Effector CD8-positive, alpha-beta T cell (primary cell): ENCODE results near the gene GFOD1.

Experiments
- DNase-seq: peaks from one replicate; lab custom pipeline; 2025; lab: John Stamatoyannopoulos, UW

Gene GFOD1

DNA sequence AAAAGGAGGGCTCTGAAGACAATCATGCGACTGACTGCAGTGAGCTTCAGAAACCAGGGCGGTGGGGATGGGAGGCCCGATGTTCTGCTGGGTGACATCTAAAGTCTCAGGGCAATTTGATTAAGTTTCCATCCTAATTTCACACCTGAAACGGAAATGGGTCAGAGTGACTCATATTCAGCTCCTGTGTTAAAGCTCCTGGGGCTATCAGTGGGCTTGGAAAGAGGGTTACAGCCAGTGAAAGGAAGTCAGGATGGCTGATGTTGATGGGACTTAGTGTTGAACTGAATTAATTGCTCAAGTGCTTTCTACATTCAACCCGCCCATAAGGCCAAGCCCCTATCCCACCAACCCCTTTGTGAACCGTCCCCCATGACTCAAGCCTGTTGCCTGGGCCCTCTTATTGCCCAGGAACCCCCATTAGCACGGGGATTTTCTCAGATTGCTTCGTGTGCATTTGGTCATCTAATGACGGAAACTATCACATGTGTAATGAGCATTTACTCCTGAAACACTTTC is 112.0 kb downstream of the GFOD1 start:
- no peak for DNase-seq

DNA sequence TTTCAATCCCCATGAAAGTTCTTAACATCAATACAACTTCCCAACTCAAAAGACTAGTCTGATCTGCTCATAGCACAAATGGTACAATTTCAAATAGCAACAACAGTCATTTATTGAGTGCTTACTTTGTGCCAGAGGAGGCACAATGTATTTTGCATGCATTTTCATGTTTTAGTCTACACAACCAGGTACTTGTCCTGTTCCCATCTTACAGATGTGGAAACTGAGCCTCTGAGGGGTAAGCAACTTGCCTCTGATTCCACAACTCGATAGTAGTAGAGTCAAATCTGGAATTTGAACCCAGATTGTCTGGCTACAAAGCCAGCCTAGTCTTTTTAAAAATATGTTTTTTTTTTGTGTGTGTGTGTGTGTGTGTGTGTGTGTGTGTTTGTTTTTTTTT is 113.5 kb downstream of the GFOD1 start:
- no peak for DNase-seq

GRCh38 chr6:13373488-13373886 is 113.9 kb downstream of the GFOD1 start:
- DNase-seq, result no peak

- DNase-seq, result no peak
These were observed 114.5 kb downstream of the GFOD1 start for GRCh38 chr6:13372688-13373487.

DNA sequence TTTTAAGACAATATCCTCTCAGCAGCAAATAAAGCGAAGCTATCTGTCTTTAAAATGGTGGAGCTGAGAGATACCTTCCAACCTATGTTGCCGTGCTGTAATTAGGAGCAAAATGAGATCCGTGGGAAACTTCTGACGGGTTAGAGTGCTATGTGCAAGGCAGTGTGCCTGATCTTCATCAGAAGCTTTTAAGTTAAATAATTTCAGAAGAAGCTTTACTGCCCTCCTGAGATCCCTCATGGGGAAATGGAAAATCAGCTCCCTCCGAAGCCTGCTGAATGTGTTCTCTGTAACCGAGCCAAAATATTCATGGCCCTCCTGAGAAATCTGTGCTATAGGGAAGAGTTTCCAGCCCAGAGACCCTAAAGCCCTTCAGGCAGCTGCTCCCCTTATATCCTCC is 115.3 kb downstream of the GFOD1 start:
- DNase-seq, result no peak

GRCh38 chr6:13371421-13372072 is 115.9 kb downstream of the GFOD1 start:
- DNase-seq, result no peak

DNA sequence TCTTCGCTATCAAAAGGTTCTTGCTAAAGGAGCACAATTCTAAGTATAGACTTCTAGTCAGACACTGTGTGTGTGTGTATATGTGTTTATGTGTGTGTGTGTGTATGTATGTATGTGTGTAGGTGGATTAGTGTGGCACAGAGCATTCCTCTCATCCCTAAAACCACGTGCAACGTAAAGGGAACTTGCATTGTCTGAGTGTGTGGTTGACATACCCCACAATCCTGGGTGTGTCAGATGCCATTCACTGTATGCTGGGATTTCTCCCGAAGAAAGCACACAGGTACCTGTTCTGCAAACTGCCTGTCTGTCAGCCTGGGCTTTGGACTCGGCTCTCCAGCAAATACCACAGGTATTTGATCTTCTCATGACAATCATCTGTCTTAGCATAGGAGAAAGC is 116.8 kb downstream of the GFOD1 start:
- DNase-seq, result no peak

DNA sequence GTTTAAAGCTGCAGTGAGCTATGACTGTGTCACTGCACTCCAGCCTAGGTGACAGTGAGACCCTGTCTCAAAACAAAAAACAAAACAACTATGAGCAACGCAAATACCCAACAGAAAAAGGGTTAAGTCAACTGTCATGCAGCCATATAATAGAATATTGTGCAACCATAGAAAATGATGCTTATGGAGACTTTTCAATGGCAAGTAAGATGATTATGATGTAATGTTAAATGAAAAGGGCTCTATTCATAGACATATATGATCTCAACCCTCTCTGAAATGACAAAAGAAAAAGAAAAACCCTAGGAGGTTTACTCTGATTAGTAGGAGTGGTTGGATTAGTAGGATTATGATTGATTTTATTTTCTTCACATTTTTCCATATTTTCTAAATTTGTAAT is 117.8 kb downstream of the GFOD1 start:
- DNase-seq, result no peak

- DNase-seq, result no peak
These were observed 118.7 kb downstream of the GFOD1 start for GRCh38 chr6:13368731-13369115.

DNA sequence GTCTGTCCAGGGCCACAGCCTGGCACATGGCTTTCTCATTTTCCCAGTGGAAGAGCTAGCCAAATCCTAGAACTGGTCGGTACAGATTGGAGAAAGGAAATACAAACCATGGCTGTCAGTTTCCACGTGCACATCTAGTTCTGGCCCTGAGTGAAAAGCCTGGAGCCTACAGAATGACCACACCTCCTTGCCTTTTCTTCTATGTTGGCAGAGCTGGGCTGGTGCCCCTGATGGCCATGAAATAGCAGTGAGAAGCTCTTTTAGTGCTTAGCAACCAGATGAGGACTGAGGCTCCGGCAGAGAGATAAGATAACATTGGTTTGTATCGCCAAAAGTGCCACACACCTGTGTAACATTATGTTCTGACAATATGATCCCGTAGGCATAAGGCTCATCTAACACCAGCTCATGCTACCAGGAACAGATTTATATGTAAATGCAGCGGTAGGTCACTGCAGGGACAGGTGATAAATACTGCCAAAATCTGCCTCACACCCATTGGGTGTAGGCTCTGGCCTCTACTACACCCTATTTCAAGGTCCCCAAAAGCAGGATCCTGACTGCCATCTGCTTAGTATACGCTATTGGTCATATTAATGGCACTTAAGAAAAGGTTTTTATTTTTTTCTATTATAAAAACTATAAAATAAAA is 119.2 kb downstream of the GFOD1 start:
- DNase-seq, result no peak

GRCh38 chr6:13367396-13367795 is 120.0 kb downstream of the GFOD1 start:
- no peak for DNase-seq

GRCh38 chr6:13365320-13365719 is 122.1 kb downstream of the GFOD1 start:
- DNase-seq, result no peak

- no peak for DNase-seq
These were observed 122.6 kb downstream of the GFOD1 start for GRCh38 chr6:13364842-13365241.

DNA sequence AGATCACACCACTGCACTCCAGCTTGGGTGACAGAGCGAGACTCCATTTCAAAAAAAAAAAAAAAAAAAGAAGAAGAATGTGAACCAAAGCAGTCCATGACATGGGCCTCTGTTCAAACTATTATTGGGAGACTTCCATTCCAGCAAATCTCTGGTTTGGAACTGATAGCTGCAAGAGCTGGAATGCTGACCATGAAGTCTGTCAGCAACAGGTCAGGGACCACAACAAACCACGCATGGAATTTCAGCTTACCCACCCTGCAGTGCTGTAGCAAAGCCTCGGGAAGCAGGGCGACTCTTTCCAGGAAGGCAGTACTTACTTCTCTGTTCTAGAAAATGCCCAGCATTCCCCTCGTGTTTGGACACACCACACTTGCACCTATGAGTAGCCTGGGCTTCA is 125.0 kb downstream of the GFOD1 start:
- DNase-seq, result no peak

DNA sequence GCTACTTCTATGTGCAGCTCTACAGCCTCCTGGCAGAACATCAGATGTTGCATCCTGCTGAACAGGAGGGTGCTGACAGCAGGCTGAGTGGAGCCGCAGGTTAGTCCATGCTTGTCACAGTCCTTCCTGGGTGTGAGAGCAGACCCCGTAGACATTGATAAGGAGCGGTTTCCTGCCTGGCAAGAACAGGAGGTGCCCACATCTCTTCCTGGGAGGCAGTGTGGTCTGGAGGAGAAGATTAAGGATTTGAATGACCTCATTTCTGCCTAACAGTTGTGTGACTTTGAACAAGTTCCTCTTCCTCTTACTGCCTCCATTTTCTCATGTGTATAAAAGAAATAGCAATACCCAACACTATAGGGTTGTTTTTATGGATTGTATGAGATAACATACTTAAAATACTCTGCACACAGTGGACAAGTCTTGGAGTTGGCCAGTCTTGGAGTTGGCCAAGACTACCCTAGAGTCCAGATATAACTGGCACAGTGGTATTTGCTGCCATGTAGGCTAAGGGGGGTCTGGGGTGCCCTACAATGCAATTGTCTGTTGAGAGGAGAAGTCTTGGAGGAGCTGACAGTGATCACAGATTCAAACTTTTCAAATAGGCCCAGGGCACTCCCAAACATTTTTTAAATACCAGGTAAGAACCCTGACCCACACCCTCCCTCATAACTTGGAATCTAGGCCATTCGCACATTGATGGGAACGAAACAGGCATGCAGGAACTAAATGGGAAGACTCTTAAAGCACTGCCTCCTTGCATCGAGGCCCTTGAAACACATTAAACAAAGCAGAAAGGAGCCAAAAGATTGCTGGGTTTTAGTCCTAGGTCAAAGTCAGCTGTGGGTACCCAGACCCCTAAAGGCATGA is 126.5 kb downstream of the GFOD1 start:
- DNase-seq, result no peak

GRCh38 chr6:13359287-13359686 is 128.1 kb downstream of the GFOD1 start:
- DNase-seq, result no peak

DNA sequence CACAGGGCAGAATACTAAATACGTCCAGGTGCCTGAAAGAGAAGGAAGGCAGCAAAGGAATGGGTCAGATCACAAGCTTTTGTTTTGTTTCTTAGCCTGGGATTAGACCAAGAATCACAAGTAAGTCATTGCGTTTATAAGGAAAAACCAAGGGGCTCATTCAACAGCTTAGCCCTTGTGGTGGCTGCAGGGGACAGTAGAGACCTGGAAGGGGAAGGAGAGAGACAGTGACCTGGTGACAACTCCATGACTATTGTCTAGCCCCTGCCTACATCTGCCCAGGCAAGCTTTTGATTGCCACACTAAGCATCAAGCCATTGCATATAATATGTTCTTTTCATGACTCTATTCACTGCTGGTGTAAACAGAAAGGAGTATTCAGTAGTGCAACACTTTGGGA is 128.9 kb downstream of the GFOD1 start:
- DNase-seq, result no peak

- no peak for DNase-seq
These were observed 129.8 kb downstream of the GFOD1 start for GRCh38 chr6:13357551-13358075.

DNA sequence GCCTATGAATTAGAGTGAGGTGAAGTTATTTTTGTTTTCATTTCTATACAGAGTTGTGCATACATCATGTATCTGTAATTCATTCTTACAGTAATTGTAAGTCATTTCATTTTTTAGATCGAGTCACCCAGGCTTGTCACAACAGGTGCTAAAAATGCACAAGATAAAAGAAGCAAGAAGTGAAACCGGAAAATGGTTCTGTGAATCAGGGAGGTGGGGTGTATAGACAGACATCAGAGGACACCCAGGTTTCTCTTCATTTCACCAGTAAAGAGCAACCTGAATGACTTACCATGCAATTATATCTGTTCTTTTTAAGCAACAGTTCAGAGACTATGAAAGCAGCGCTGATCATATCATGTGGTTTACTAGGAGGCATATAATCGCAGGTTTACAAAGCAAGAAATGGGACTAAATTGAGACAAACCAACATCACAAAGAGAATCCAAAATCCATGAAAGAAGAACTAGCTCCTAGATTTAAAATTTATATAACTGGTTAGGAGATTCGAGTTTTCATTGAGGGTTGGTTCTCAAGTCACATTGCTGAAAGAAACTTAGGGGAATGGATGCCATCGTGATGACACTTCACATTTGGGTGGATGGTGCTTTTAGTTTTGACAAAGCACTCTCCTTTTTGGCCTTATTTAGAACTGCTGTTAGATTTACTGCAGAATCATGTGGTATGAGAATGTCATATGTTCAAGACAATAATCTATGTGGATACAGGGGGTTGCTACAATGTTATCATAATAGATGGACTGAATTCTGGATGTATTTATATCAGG is 131.2 kb downstream of the GFOD1 start:
- DNase-seq, result no peak

GRCh38 chr6:13355043-13355945 is 132.1 kb downstream of the GFOD1 start:
- DNase-seq, result no peak
